NCI-H2196 treated with DMSO at 0.1 percent for 48 hours (cell line): ENCODE data around the gene ACSS2.

Experiments
- DNase-seq: peaks from one replicate; lab custom pipeline; 2025; ENCODE audit not compliant: unreplicated experiment; lab: John Stamatoyannopoulos, UW

ACSS2 gene

GRCh38 chr20:34915131-34915530, 38.7 kb downstream of the ACSS2 start:
- no peak for DNase-seq

- no peak for DNase-seq
Observed at GRCh38 chr20:34915749-34916455, 39.5 kb downstream of the ACSS2 start.

- DNase-seq, result no peak
Observed at GRCh38 chr20:34916774-34917354, 40.5 kb downstream of the ACSS2 start.

- DNase-seq, result no peak
Observed at GRCh38 chr20:34920055-34920454, 43.6 kb downstream of the ACSS2 start.

- no peak for DNase-seq
Observed at GRCh38 chr20:34921436-34921835, 45.0 kb downstream of the ACSS2 start.

GRCh38 chr20:34922654-34923381, 46.4 kb downstream of the ACSS2 start:
- no peak for DNase-seq

- no peak for DNase-seq
Observed at GRCh38 chr20:34923414-34923813, 47.0 kb downstream of the ACSS2 start.

- DNase-seq, result no peak
Observed at GRCh38 chr20:34925341-34925740, 48.9 kb downstream of the ACSS2 start.

GRCh38 chr20:34925981-34926380, 49.6 kb downstream of the ACSS2 start:
- DNase-seq, result no peak

GRCh38 chr20:34926581-34926980, 50.2 kb downstream of the ACSS2 start:
- no peak for DNase-seq

GRCh38 chr20:34927736-34928135, 51.3 kb downstream of the ACSS2 start:
- no peak for DNase-seq

GRCh38 chr20:34928411-34928810, 52.0 kb downstream of the ACSS2 start:
- no peak for DNase-seq

- no peak for DNase-seq
Observed at GRCh38 chr20:34931771-34932170, 55.4 kb downstream of the ACSS2 start.

GRCh38 chr20:34938466-34939163, 62.2 kb downstream of the ACSS2 start:
- peak; percentile 39 for DNase-seq

GRCh38 chr20:34940081-34940481, 63.7 kb downstream of the ACSS2 start:
- DNase-seq, result no peak

- no peak for DNase-seq
Observed at GRCh38 chr20:34941226-34941625, 64.8 kb downstream of the ACSS2 start.

GRCh38 chr20:34942301-34942700, 65.9 kb downstream of the ACSS2 start:
- no peak for DNase-seq

GRCh38 chr20:34943808-34944567, 67.6 kb downstream of the ACSS2 start:
- DNase-seq, result no peak

- no peak for DNase-seq
Observed at GRCh38 chr20:34945315-34946077, 69.1 kb downstream of the ACSS2 start.

GRCh38 chr20:34946661-34947060, 70.2 kb downstream of the ACSS2 start:
- DNase-seq, result no peak
